Dermis blood vessel endothelial cell (primary cell): ENCODE measurements around the gene HOXD4. TPM values are rescaled to one million over a fixed set of nuclear protein-coding genes. Genes with fewer than 3 reads are reported as not detected.
A peak's percentile ranks its signal among the peaks of the same experiment; 100 is the strongest.

Experiments used
- DNase-seq: peaks from one replicate; pipeline ENCODE4 v3.0.0; 2010
- total RNA-seq: library from RNA; depleted of rRNA; stranded (reverse); fragments of >200 nt; gene quantifications from 2 replicates; pipeline ENCODE4 v1.2.3, GENCODE V29; 2014

Gene HOXD4
- total RNA-seq, 1 donor from 2014 or later = 8.8 TPM

- DNase-seq = peak; percentile 65
These were observed 11.5 kb upstream of the HOXD4 start for GRCh38 chr2:176139661-176140512.

GRCh38 chr2:176140513-176141317 lies 10.6 kb upstream of the HOXD4 start:
- peak; percentile 90 for DNase-seq

DNA sequence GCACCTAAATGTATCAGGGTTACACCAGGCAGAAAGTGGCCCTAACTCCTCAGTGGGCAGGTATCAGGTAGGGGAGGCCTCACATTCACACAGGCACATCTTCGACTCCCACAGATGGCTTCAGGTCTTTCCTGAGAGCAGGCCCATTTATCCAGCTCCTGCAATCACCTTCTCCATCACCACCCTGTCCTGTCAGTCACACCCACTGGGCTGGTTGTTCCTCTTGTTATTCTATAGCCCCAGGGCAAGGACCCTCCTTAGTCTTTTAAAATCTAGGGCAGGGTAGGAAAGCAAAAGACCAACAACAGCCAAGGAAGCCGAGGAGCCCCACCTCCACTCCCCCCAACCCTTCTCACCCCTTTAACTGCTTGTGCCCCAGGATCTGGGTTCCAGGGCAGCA lies 9.1 kb upstream of the HOXD4 start:
- no peak for DNase-seq

- no peak for DNase-seq
These were observed 6.0 kb upstream of the HOXD4 start for GRCh38 chr2:176145085-176145969.

- no peak for DNase-seq
These were observed 5.2 kb upstream of the HOXD4 start for GRCh38 chr2:176146101-176146500.

DNA sequence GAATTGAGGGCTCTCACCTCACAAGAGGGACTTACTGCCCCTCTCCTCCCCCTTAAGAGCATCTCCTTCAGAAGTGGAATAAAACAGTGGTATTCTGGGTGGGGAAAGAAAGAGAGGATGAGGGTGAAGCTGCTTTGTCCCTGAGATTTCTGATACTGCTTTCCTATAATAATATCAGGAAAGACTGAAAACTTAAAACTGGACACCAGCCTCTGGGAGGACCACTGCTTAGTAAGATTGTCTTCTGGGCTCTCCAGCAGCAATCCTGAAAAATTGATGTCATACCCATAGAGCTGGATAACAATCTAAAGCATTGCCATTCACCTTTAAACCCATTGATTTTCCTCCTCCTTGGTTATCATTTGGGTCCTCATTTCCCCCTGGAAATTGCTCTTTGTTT lies 4.7 kb upstream of the HOXD4 start:
- DNase-seq = no peak

GRCh38 chr2:176147210-176147799 lies 4.0 kb upstream of the HOXD4 start:
- no peak for DNase-seq

DNA sequence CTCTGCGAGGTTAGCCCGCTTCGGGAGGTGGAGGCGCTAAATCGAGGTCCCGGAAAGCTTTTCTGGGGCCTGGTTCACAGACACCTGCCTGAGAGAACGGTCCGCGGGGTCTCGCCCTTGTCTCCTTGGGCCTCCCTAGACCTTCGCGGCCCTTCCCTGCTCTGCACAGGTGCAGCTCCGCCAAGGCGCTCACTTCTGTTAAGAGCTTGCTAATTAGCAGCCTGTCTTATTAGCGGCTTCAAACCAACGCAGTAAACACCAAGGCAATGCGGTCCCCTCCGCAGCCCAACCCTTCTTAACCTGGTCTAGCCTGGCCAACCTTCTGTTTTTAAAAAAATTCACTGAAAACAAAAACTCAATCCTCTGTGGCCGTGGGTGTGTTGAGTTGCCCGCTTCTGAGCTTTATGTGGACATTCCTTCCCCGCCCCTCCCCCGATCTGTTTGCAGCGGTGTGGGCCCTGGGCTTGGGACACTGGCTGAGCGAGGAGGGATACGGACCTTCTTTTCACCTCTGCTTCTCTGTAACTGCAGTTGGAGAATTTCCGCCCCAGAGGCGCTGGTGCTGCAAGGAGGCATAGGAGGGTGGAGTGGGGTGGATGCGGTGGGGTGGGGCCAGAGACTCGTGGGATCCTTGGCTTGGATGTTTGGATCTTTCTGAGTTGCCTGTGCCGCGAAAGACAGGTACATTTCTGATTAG lies 3.4 kb upstream of the HOXD4 start:
- DNase-seq = no peak

GRCh38 chr2:176148751-176149421 lies 2.5 kb upstream of the HOXD4 start:
- no peak for DNase-seq

GRCh38 chr2:176149481-176149938 lies 1.8 kb upstream of the HOXD4 start:
- DNase-seq = no peak

DNA sequence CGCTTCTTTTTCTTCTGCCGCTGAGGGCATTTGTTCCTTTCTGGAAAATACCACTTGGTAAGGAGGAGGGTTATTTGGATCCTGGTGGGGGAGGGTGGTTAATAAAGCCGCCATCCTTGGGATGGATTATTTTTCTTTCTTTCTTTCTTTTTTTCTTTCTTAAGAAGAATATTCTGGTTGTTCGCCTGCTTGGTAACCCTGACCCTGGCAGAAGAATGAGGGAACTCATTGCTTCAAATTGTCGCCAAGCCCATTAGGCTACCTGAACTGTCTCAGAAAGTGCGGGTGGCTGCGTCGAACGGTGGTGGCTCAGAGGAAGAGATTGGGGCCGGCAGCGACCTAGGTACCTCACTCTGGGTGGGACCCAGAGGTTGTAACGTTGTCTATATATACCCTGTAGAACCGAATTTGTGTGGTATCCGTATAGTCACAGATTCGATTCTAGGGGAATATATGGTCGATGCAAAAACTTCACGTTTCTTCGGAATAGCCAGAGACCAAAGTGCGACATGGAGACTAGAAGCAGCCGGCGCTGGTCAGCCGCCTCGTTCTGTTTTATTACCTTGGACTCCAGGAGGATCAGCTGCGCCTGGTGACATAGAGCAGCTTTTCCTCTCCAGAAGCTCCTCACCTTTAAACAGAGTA lies 1.3 kb upstream of the HOXD4 start:
- DNase-seq = no peak

- no peak for DNase-seq
These were observed 537 bp upstream of the HOXD4 start for GRCh38 chr2:176150584-176151441.

GRCh38 chr2:176152350-176153181 lies 1.2 kb downstream of the HOXD4 start:
- DNase-seq = peak; percentile 26

DNA sequence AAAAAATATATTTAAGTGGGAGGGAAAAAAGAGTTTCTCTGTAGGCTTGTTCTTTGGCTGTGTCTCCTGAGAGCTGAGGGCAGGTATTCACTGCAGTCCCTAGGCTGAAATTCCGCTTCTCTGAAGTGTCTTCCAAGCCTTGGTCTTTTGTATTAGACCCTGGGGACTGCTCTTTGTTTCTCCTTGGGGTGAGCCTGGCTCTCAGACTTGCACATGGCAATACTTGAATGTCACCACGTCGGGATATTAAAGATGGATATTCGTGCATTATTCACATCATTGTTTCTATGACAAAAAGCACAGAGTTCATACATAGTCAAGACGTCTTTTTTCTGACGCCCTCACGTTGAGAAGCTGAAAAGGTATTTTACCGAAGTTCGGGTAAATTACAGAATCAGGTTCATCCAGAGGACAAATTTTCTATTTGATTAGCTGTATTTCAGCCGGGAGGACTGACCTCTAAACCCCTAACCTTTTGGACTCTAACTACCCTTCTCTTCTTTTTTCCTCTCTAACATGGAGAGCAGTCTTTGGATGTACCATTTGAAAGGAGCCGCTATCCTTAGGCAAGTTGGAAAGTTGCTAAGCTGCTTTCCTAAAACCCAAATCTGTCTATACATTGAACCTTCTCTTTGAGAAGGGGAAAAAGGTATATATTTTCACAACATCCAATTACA lies 3.4 kb downstream of the HOXD4 start:
- no peak for DNase-seq

DNA sequence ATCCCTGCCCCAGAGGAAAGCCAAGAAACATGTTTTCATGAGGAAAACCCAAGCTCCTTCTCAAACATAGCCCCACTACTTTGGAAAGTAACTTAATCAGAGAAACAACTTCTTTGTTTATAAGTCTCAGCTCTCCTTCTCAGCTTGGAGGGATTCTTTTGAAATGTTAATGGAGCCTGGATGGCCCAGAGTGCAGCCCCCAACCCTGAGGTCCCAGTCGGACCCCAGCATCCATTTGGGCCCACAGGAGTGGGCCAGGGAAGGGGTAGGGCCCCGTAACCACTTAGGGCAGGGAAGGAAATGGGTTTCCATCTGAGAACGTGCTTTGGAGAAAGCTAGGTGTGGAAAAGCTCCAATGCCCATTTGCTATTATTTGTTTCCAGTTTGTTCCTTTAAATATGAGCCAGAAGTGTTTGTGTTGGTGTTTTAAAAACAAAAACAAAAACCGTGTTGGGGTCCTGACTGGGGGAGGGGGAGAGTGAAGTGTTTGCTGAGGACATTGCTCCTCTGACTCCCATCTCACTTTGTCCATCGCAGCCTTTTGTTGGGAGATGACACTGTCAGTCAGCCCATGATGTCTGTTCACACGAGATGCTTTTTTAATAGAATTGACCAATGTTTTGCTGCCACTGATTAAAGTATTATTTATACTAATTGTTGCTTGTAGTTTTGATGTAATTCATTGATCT lies 4.2 kb downstream of the HOXD4 start:
- no peak for DNase-seq

- DNase-seq = no peak
These were observed 5.0 kb downstream of the HOXD4 start for GRCh38 chr2:176156301-176156806.
